B cell (primary cell): ENCODE data around the gene BCL7B. TPM values are rescaled to one million over a fixed set of nuclear protein-coding genes. Genes with fewer than 3 reads are reported as not detected.
"Not testable (repeated sequence)": the region's sequence is repeated elsewhere in the genome, so short reads cannot be mapped to it uniquely, and the experiment has no call there.

Experiments
- ATAC-seq: fragments of 200-7000 bp; cut with Tn5 transposase; one replicate; pipeline ENCODE4 v1.10.0; 2021; ENCODE audit warnings: low read depth, mild to moderate bottlenecking, moderate number of reproducible peaks, moderate library complexity
- CTCF ChIA-PET: fragments of 350-600 bp; sonication (Branson Sonifier 250); formaldehyde crosslinking; loops from one replicate; lab custom pipeline; 2021; ENCODE audit warnings: antibody characterized with exemption, inconsistent platforms; lab: Charles Lee
- POLR2A ChIA-PET: fragments of 350-600 bp; sonication (Branson Sonifier 250); formaldehyde crosslinking; loops from one replicate; lab custom pipeline; 2021; ENCODE audit warnings: antibody characterized with exemption; lab: Charles Lee
- DNase-seq: peaks from one replicate; pipeline ENCODE4 v3.0.0; 2013
- H2AFZ ChIP-seq: 2 replicates; pipeline ENCODE4 v1.6.1; 2012; ENCODE audit warnings: mild to moderate bottlenecking, low read depth, low read length; ENCODE audit not compliant: insufficient read depth, poor library complexity, severe bottlenecking
- H3K27ac ChIP-seq, 2 donors: 1 replicate in 1 of 2; 2 replicates in 1 of 2; pipeline ENCODE4 v1.5.1; 2012 to 2013; ENCODE audit warnings: low read length in 2 of 2, mild to moderate bottlenecking in 2 of 2, moderate library complexity in 1 of 2
- H3K27me3 ChIP-seq, 4 experiments: fragments of 200-600 bp in 1 of 4; sonication (generic) in 1 of 4; replicated peaks in 1 of 4; 1 replicate in 2 of 4; 2 replicates in 2 of 4; pipeline versions ENCODE4 v1.6.1 to v1.7.0; 2013 to 2016; ENCODE audit warnings: low read length in 3 of 4, mild to moderate bottlenecking in 2 of 4, mixed read lengths in 1 of 4, moderate library complexity in 1 of 4; ENCODE audit not compliant: insufficient read depth in 4 of 4, control insufficient read depth in 3 of 4; ENCODE audit errors: control extremely low read depth in 1 of 4
- H3K36me3 ChIP-seq, 2 experiments: replicated peaks in 1 of 2; 1 replicate in 1 of 2; 2 replicates in 1 of 2; pipeline versions ENCODE4 v1.6.1 to v1.7.1; 2013; ENCODE audit warnings: low read length in 1 of 2; ENCODE audit not compliant: insufficient read depth in 2 of 2, control insufficient read depth in 1 of 2; ENCODE audit errors: control extremely low read depth in 1 of 2, extremely low read depth in 1 of 2
- H3K4me1 ChIP-seq, 2 donors: fragments of 200-600 bp in 1 of 2; sonication (generic) in 1 of 2; 1 replicate in 1 of 2; 2 replicates in 1 of 2; pipeline versions ENCODE4 v1.5.1 to v1.6.1; 2013 to 2017; ENCODE audit warnings: low read length in 2 of 2; ENCODE audit not compliant: control insufficient read depth in 2 of 2, insufficient read depth in 2 of 2
- H3K4me2 ChIP-seq: replicated peaks from 2 replicates; pipeline ENCODE3; 2012; ENCODE audit warnings: mild to moderate bottlenecking, low read depth, low read length; ENCODE audit not compliant: poor library complexity, severe bottlenecking
- H3K4me3 ChIP-seq, 5 experiments: fragments of 200-600 bp in 1 of 5; sonication (generic) in 1 of 5; 1 replicate in 3 of 5; 2 replicates in 2 of 5; pipeline versions ENCODE4 v1.5.1 to v1.7.0; 2011 to 2016; ENCODE audit warnings: low read length in 4 of 5, mild to moderate bottlenecking in 4 of 5, low read depth in 2 of 5, control low read depth in 1 of 5, moderate library complexity in 1 of 5; ENCODE audit not compliant: insufficient read depth in 1 of 5; ENCODE audit errors: control extremely low read depth in 1 of 5, extremely low read depth in 1 of 5
- H3K79me2 ChIP-seq: fragments of 200-600 bp; sonication (generic); one replicate; pipeline ENCODE4 v1.6.0; 2016; ENCODE audit warnings: low read length; ENCODE audit not compliant: control insufficient read depth, insufficient read depth
- H3K9ac ChIP-seq: fragments of 200-600 bp; sonication (generic); 2 replicates; pipeline ENCODE4 v1.6.1; 2017; ENCODE audit warnings: mild to moderate bottlenecking, low read length, moderate library complexity
- H3K9me3 ChIP-seq, 3 donors: one replicate each; pipeline versions ENCODE4 v1.6.1 to v1.7.1; 2013; ENCODE audit warnings: low read length in 2 of 3; ENCODE audit not compliant: control insufficient read depth in 2 of 3, insufficient read depth in 1 of 3; ENCODE audit errors: control extremely low read depth in 1 of 3
- H4K20me1 ChIP-seq: 2 replicates; pipeline ENCODE4 v1.6.0; 2012; ENCODE audit warnings: mild to moderate bottlenecking, low read length; ENCODE audit not compliant: insufficient read depth, control insufficient read depth, poor library complexity, severe bottlenecking
- H3K27ac Mint-ChIP-seq: one replicate; pipeline ENCODE4 v1.8.0; 2021; ENCODE audit warnings: mixed read lengths
- H3K27me3 Mint-ChIP-seq: one replicate; pipeline ENCODE4 v1.8.0; 2021; ENCODE audit warnings: mixed read lengths
- H3K4me1 Mint-ChIP-seq: one replicate; pipeline ENCODE4 v1.8.0; 2021; ENCODE audit warnings: mixed read lengths
- H3K4me3 Mint-ChIP-seq: one replicate; pipeline ENCODE4 v1.8.0; 2021; ENCODE audit warnings: mixed read lengths
- H3K9me3 Mint-ChIP-seq: one replicate; pipeline ENCODE4 v1.8.0; 2022; ENCODE audit warnings: mixed read lengths; ENCODE audit not compliant: insufficient read depth
- CTCF ChIP-seq: fragments of 200-600 bp; IDR thresholded peaks from one replicate; pipeline ENCODE4 v1.8.0; 2022; ENCODE audit warnings: antibody characterized with exemption, mild to moderate bottlenecking
- EZH2 ChIP-seq: IDR thresholded peaks from 2 replicates; pipeline ENCODE4 v1.6.1; 2012; ENCODE audit warnings: borderline replicate concordance, low read depth, mild to moderate bottlenecking, moderate library complexity, low read length; ENCODE audit not compliant: insufficient read depth, poor library complexity, severe bottlenecking
- WGBS: methylation state at CpG from one replicate; pipeline ENCODE4 v1.1.5; 2013; ENCODE audit warnings: missing lambda C conversion rate; ENCODE audit not compliant: insufficient coverage; 5-methylcytosine and 5-hydroxymethylcytosine counted together
- intact Hi-C: fragments of 100-400 bp; cut with micrococcal nuclease; formaldehyde crosslinking; loops from one replicate; pipeline ENCODE4 v1.10.0; 2022
- polyA plus RNA-seq: library from polyadenylated mRNA; depleted of rRNA; stranded (reverse); fragments of >200 nt; gene quantifications from 2 replicates; pipeline ENCODE4 v1.2.3, GENCODE V29; 2012
- total RNA-seq, 2 donors: library from RNA; stranded (reverse); fragments of 120-200 nt in 1 of 2; gene quantifications; 1 replicate in 1 of 2; 2 replicates in 1 of 2; pipeline versions ENCODE4 v1.2.3 to v1.2.4, GENCODE V29; 2013 to 2022

Gene BCL7B
- total and polyA plus RNA-seq, 2 donors (not counting 1 experiment from before 2014, with no cell fraction given) = 61.9 to 69.8 TPM

- H3K4me3 Mint-ChIP-seq, H3K27me3 ChIP-seq, H3K27ac ChIP-seq, intact Hi-C loops, H3K9ac ChIP-seq, H3K27me3 Mint-ChIP-seq, H4K20me1 ChIP-seq, H3K27ac Mint-ChIP-seq, ATAC-seq, H3K36me3 ChIP-seq, H3K4me3 ChIP-seq, H3K9me3 Mint-ChIP-seq, H2AFZ ChIP-seq, H3K4me2 ChIP-seq, H3K9me3 ChIP-seq, DNase-seq: not testable (repeated sequence)
- Histone ChIP-seq H3K79me2 (peaks cover 21% of the 10 kb centered on the region), H3K4me1 (peaks cover 11 to 21% of the 10 kb centered on the region in 2 donors)
- CTCF ChIA-PET = interaction anchor here (0.9 to 1.5 kb wide), 3 partner anchors 26 to 154 kb away, joined by 3 read pairs; no protein-coding TSS in a partner anchor
- POLR2A ChIA-PET = interaction anchor here (0.7 kb wide), 1 partner anchor 125 kb away, joined by 6 read pairs; no protein-coding TSS in a partner anchor
- 90% methylated on average over 4 of the region's 9 CpGs for WGBS
- peaks cover 20% of the 10 kb centered on the region for H3K4me1 Mint-ChIP-seq
Observed at GRCh38 chr7:73581006-73581405, 23.5 kb upstream of the BCL7B start.

GRCh38 chr7:73578342-73579128 is 21.0 kb upstream of the BCL7B start, which contains the start of gene TBL2:
Gene TBL2 (minus strand): TSS chr7:73578579. CDS start chr7:73578549, 30 bp downstream.
- Mint-ChIP-seq H3K27ac (peak within 1 kb of the TSS; percentile 94), H3K4me1 (peaks cover 20% of the 10 kb centered on the region), H3K4me3 (peak within 1 kb of the TSS; percentile 94), H3K27me3 (no peaks in the 10 kb centered on the region), H3K9me3 (no peaks in the 10 kb centered on the region)
- H3K9me3 ChIP-seq = no peaks in the 10 kb centered on the region
- ATAC-seq (peak; percentile 88), DNase-seq (peak; percentile 99)
- H3K4me2 ChIP-seq = peak within 1 kb of the TSS; percentile 98
- H2AFZ ChIP-seq = peak within 1 kb of the TSS; percentile 94
- peak within 1 kb of the TSS; percentile 61 to 90 (median 81) for H3K4me3 ChIP-seq
- TF ChIP-seq CTCF (no peak), EZH2 (no peak)
- H3K27ac ChIP-seq = peak within 1 kb of the TSS; percentile 90 to 93
- ChIA-PET CTCF (interaction anchor here (0.6 to 1.7 kb wide), 6 partner anchors 13 to 89 kb away, joined by 3 to 5 read pairs (median 4); partner anchors contain the start of genes BAZ1B and VPS37D), POLR2A (interaction anchor here (0.6 to 1.0 kb wide), 5 partner anchors 20 to 59 kb away, joined by 3 to 10 read pairs (median 4); partner anchors contain the start of gene BAZ1B)
- intact Hi-C loops = loop anchor here (1.0 kb wide), 7 partner anchors 21 to 160 kb away; partner anchors contain the start of genes ABHD11, BAZ1B, BCL7B and BUD23
- peak within 1 kb of the TSS; percentile 94 for H3K9ac ChIP-seq
- H3K4me1 ChIP-seq = peaks cover 11 to 21% of the 10 kb centered on the region in 2 donors
- H3K79me2 ChIP-seq = peaks cover 35% of the 10 kb centered on the region
- no peaks in the 10 kb centered on the region for H3K27me3 ChIP-seq
- no peaks in the 10 kb centered on the region for H4K20me1 ChIP-seq
- H3K36me3 ChIP-seq = peaks cover 0 to 13% of the 10 kb centered on the region in 2 experiments
- under 1% methylated on average over 58 of the region's 75 CpGs for WGBS
